HG03139 (cell line): ENCODE results near the gene PIGL.

Experiments used
- ATAC-seq: cut with Tn5 transposase; IDR thresholded peaks from one replicate; pipeline ENCODE4 v1.9.1; 2021; ENCODE audit not compliant: unreplicated experiment

PIGL gene

GRCh38 chr17:16352303-16352666, 135.3 kb downstream of the PIGL start:
- no peak for ATAC-seq

GRCh38 chr17:16352667-16353316, 135.8 kb downstream of the PIGL start:
- peak; percentile 44 for ATAC-seq

GRCh38 chr17:16353317-16354174, 136.5 kb downstream of the PIGL start, which contains the start of gene CENPV:
TSS of gene CENPV (minus strand) at chr17:16353469. CDS start at chr17:16353436, 33 bp downstream.
- peak; percentile 66 for ATAC-seq

GRCh38 chr17:16354585-16354984, 137.6 kb downstream of the PIGL start:
- no peak for ATAC-seq

- no peak for ATAC-seq
Observed at GRCh38 chr17:16358394-16358793, 141.4 kb downstream of the PIGL start.

GRCh38 chr17:16361874-16362273, 144.9 kb downstream of the PIGL start:
- ATAC-seq = no peak

GRCh38 chr17:16363749-16364536, 146.9 kb downstream of the PIGL start:
- peak; percentile 76 for ATAC-seq

- ATAC-seq = no peak
Observed at GRCh38 chr17:16364625-16365024, 147.6 kb downstream of the PIGL start.

GRCh38 chr17:16371742-16372141, 154.7 kb downstream of the PIGL start:
- ATAC-seq = no peak

GRCh38 chr17:16374146-16374938, 157.3 kb downstream of the PIGL start:
- no peak for ATAC-seq
